Limb (tissue), 2 donors: ENCODE measurements around the gene STX7.
A peak's percentile ranks its signal among the peaks of the same experiment; 100 is the strongest.

Source experiments
- DNase-seq, 2 donors: peaks; one replicate each; pipeline ENCODE4 v3.0.0-alpha.2; 2016; ENCODE audit errors: extremely low spot score in 2 of 2

Gene STX7

DNA sequence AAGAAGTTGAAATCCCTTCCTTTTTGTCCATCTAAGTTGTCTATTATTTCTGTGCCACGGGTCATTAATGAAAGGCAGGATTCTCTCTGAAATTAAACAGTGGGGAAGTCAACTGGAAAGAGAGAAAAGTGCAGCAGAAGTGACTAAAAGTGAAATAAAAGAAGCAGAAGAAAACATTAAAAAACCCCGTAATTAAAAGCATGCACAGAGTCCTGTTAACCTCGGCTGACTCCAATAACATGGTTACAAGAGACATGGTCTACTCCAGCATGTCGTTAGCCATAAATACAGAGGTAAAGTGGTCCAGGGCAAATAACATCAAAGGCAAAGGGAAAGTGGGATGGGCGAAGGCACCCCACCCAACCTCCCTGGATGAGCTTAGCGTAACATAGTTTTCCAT, 98.6 kb downstream of the STX7 start:
- DNase-seq: no peak

DNA sequence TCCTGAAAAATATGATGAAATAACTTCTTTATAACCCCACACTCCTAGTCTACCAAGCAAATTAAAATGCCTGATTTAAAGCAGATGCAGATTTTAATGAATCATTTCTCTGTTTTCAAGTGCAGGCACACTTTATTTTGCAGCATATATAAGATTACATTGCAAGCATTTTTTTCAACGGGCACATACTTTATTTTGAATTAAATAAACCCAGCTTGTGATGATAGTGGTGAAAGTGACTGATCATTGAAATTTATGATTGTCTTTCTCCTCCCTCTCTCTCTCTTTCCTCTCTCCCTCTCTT, 99.5 kb downstream of the STX7 start:
- no peak for DNase-seq

DNA sequence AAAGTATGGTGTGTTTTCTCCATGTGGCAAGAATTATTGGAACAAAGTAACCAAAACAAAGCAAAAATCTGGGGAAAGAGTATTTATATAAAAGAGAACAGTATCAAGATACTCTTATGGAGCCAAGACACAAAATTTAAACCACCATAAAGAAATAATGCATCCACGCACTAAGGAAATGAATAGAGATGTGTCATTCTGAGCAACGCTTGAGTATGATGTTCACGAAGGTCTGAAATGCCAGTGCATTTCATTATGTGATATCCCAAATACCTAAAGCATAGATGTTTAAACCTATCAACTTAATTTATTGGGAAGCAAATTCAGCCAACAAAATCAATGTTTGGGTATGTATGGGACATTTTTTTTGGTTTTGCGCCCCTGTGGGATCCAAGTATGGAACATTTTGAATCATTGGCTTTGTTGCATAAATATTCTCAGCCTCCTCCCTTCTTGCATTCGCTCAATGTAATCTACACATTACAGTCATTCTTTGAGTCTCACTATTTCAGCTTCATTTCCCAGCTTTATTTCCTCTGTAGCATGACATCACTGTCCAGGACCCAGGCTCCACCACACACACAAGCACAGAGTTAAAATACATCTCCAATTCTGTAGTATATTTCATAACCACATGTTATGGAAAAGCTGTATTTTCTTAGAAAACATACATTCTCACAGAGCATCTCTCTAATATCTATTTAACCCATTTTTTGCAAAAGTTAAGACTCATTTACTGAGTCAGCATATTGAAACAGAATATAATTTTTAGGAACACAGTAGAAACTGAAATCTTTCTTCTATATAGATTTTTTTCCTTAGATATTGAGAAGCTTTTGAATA, 100.0 kb downstream of the STX7 start:
- DNase-seq: no peak

DNA sequence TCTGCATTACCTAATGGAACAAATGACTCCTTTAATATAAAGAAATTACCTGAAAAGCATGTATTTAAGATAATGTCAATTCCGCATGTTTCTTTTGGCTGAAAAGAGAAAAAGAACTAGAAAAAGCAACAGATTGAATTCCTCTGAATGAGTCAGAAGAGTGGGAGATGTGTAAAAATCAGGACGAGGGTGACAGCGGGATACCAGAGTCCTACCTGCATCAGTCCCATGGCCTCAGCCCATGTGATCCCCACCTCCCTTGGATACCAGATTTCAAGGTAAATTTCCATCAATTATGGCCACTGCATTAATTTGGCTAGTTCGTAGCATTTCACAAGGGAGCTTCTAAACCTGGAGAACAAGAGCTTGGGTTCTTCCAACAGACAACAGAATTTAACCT, 101.6 kb downstream of the STX7 start:
- no peak for DNase-seq

DNA sequence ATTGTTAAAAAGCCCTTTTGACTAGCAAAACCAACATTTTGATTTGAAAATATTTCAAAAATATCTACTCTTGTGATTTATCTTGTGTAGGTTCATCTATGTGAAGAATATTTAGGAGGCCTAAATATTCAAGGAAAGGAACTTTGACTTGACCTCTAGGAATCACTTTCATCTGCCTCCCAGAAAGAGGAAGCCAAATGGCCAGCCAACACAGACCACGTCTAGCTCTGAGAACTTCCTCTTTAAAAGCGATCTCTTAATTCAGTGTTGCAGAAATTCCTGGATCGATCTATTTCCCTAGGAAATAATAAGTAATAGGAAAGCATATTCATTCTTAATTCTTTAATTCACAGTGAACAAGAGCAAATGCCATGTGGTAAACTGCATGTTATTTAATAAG, 102.1 kb downstream of the STX7 start:
- no peak for DNase-seq

DNA sequence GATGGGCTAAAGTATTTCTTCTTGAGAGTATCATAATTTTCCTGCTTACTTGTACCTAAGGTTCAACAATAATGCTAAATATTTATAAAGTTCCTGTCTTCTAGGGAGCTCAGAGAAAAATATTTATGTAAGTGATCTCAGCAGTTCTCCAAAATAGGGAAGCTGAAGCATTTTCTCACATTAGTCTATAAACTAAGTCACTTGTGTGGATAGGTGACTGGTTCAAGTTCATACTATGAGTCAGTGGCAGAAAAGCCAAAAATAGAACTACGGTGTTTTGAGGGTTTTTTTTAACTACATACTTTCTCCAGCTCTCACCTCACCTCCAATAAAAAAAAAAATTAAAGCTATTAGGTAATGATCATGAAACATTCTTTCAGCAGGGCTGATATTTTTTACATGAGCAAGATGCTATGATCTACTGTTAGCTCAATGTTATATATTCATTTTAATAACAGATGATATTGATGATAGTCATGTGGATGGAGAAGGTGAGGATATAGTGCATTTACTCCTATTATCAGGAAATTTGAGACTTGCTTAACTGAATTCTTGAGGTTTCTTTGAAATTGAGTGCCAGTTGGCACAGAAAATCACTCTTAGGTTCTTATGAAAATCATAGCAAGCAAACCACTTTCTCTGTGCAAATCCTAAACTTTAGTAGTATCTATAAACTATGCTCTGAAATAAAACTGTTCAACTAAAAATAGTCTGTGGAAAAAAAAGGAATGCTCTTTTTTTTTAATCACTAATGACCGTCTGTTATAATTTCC, 107.6 kb downstream of the STX7 start:
- DNase-seq: no peak

- no peak for DNase-seq
These were observed 108.2 kb downstream of the STX7 start for GRCh38 chr6:132404736-132405135.

GRCh38 chr6:132404330-132404729, 108.6 kb downstream of the STX7 start:
- no peak for DNase-seq

GRCh38 chr6:132401618-132402285, 111.2 kb downstream of the STX7 start:
- peak in 1 of 2 donors; percentile 50 for DNase-seq

- peak in 1 of 2 donors; percentile 79 for DNase-seq
These were observed 111.9 kb downstream of the STX7 start, which contains the start of gene MOXD1 for GRCh38 chr6:132400883-132401617. Gene MOXD1 (minus strand): TSS chr6:132401475. CDS start chr6:132401426, 49 bp downstream.

DNA sequence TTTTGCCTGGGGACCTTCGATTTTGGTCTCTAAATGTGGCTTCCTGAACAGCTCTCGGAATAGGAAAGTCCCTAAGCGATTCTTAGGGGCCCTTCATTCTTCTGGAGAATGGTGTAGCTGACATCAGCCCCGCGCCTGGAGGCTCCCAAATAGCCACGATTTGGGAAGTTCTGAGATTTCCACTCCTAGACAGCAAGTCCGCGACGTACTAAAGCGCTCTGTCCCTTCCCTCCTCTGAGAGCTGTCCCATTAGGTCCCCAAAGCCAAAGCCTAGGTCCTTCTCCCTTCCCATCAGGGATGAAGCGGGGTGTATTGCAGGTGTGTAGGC, 112.4 kb downstream of the STX7 start:
- DNase-seq: no peak

GRCh38 chr6:132399376-132400074, 113.4 kb downstream of the STX7 start:
- DNase-seq: no peak
